Body of pancreas (tissue), 4 donors: ENCODE measurements around the gene ETHE1.

Experiments
- CTCF ChIP-seq, 7 experiments: fragments of 450-650 bp in 4 of 7; fragments of 200-600 bp in 3 of 7; sonication (generic) in 3 of 7; IDR thresholded peaks; one replicate each; pipeline ENCODE4 v1.5.1; 2016 to 2019; ENCODE audit warnings: antibody characterized with exemption in 7 of 7
- POLR2A ChIP-seq, 3 donors: fragments of 450-650 bp; IDR thresholded peaks; one replicate each; pipeline ENCODE4 v1.6.1; 2016; ENCODE audit warnings: antibody characterized with exemption in 3 of 3, mild to moderate bottlenecking in 2 of 3

- TF ChIP-seq CTCF (IDR thresholded peaks at IDR 0.05): no peak
- no peak for TF ChIP-seq POLR2A (IDR thresholded peaks at IDR 0.05)
These were observed 25.6 kb upstream of the ETHE1 start for GRCh38 chr19:43552616-43553015.
